ENCODE results near the gene TARS1. TPM values are rescaled to one million over a fixed set of nuclear protein-coding genes. Genes with fewer than 3 reads are reported as not detected.

The TARS1 gene
- total RNA-seq, 2 experiments from 2014 or later: 208 to 210 TPM

- DNase-seq: no peak
- Mint-ChIP-seq H3K9me3 (no peaks in the 10 kb centered on the region), H3K4me3 (no peak overlapping the region), H3K27ac (no peak overlapping the region), H3K36me3 (ENCODE audit: low read depth) (no peaks in the 10 kb centered on the region), H3K27me3 (peaks cover 3% of the 10 kb centered on the region), H3K4me1 (ENCODE audit: low read depth) (no peaks in the 10 kb centered on the region)
- TF ChIP-seq, protein P1, sequence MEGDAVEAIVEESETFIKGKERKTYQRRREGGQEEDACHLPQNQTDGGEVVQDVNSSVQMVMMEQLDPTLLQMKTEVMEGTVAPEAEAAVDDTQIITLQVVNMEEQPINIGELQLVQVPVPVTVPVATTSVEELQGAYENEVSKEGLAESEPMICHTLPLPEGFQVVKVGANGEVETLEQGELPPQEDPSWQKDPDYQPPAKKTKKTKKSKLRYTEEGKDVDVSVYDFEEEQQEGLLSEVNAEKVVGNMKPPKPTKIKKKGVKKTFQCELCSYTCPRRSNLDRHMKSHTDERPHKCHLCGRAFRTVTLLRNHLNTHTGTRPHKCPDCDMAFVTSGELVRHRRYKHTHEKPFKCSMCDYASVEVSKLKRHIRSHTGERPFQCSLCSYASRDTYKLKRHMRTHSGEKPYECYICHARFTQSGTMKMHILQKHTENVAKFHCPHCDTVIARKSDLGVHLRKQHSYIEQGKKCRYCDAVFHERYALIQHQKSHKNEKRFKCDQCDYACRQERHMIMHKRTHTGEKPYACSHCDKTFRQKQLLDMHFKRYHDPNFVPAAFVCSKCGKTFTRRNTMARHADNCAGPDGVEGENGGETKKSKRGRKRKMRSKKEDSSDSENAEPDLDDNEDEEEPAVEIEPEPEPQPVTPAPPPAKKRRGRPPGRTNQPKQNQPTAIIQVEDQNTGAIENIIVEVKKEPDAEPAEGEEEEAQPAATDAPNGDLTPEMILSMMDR (IDR thresholded peaks at IDR 0.05): no peak
- ATAC-seq: no peak
- CTCF ChIA-PET: no interaction called here
- intact Hi-C loops (cut with micrococcal nuclease): no loop called here
- POLR2A ChIA-PET: no interaction called here
Observed at GRCh38 chr5:33408816-33409215, 31.9 kb upstream of the TARS1 start.

GRCh38 chr5:33409435-33410170 is 31.2 kb upstream of the TARS1 start:
- Mint-ChIP-seq H3K36me3 (ENCODE audit: low read depth) (no peaks in the 10 kb centered on the region), H3K27me3 (peaks cover 3% of the 10 kb centered on the region), H3K9me3 (no peaks in the 10 kb centered on the region), H3K4me1 (ENCODE audit: low read depth) (no peaks in the 10 kb centered on the region), H3K27ac (no peak overlapping the region), H3K4me3 (no peak overlapping the region)
- TF ChIP-seq, protein P1 (IDR thresholded peaks at IDR 0.05): no peak
- ATAC-seq (no peak), DNase-seq (no peak)
- POLR2A ChIA-PET: no interaction called here
- intact Hi-C loops (cut with micrococcal nuclease): no loop called here
- CTCF ChIA-PET: no interaction called here

DNA sequence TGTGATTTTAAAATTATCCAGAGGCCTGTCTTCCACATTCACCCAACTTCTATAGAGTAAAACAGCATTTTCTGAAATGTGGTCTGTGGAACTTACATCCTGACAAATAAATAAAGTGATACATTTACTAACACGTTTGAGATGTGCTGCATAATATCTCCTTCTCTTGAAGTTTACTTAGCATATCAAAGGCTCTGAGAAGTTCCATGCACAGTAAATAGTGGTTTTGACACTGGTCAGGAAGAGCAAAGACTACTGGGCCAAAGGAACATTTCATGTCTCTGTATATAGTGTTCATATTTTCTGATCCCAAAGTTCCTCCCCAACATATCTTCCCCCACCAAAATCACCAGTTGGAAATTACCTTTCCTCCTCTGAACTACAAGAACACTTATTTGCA is 30.5 kb upstream of the TARS1 start:
- Mint-ChIP-seq H3K9me3 (no peaks in the 10 kb centered on the region), H3K4me1 (ENCODE audit: low read depth) (no peaks in the 10 kb centered on the region), H3K27me3 (peaks cover 3% of the 10 kb centered on the region), H3K4me3 (no peak overlapping the region), H3K36me3 (ENCODE audit: low read depth) (no peaks in the 10 kb centered on the region), H3K27ac (no peak overlapping the region)
- TF ChIP-seq, protein P1 (IDR thresholded peaks at IDR 0.05): no peak
- intact Hi-C loops (cut with micrococcal nuclease): no loop called here
- POLR2A ChIA-PET: no interaction called here
- DNase-seq (no peak), ATAC-seq (no peak)
- CTCF ChIA-PET: no interaction called here

DNA sequence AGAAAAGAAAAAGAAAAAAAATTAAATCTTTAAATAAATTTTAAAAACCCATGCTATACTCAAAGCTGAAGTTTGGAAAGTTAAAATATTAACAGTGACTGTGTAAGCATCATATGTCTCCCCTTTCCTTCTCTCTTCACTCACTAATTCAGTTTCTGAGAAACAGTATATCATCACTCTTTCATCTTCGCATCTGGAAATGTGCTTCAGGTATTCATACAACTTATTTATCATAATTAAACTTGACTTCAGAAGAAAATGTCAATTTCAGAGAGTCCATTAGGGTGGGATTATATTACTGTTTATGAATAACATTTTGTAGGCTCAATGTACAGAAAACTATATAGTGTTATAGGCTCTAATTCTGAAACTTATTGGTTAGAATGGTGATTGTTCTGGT is 29.3 kb upstream of the TARS1 start:
- ChIA-PET CTCF (no interaction called here), POLR2A (no interaction called here)
- ATAC-seq: no peak
- Mint-ChIP-seq H3K27me3 (peaks cover 3% of the 10 kb centered on the region), H3K4me3 (no peak overlapping the region), H3K36me3 (ENCODE audit: low read depth) (no peaks in the 10 kb centered on the region), H3K4me1 (ENCODE audit: low read depth) (no peaks in the 10 kb centered on the region), H3K27ac (no peak overlapping the region), H3K9me3 (no peaks in the 10 kb centered on the region)
- intact Hi-C loops (cut with micrococcal nuclease): no loop called here
- TF ChIP-seq, protein P1 (IDR thresholded peaks at IDR 0.05): no peak
- no peak for DNase-seq

DNA sequence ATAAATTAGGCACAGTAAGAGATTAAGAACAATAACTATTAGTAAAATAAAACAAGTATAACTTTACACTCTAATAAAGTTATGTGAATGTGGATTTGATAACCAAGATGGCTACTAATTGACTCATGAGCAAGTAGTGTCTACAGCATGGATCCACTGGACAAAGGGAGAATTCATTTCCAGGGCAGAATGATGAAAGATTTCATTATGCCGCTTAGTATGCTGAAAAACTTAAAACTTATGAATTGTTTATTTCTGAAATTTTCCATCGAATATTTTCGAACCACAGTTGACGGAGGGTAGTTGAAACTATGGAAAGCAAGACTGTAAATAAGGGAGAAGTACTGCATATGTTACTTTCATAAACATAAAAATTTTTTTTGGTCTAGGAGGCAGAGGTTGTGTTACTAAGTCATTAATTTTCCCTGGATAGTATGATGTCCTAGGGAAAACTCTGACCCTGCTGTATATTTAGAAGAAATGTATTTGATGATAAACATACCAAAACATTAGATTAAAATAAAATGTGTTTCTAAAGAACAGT is 24.9 kb upstream of the TARS1 start:
- ChIA-PET POLR2A (no interaction called here), CTCF (no interaction called here)
- intact Hi-C loops (cut with micrococcal nuclease): no loop called here
- Mint-ChIP-seq H3K27ac (no peak overlapping the region), H3K9me3 (no peaks in the 10 kb centered on the region), H3K4me3 (no peak overlapping the region), H3K36me3 (ENCODE audit: low read depth) (no peaks in the 10 kb centered on the region), H3K4me1 (ENCODE audit: low read depth) (no peaks in the 10 kb centered on the region), H3K27me3 (peaks cover 5% of the 10 kb centered on the region)
- TF ChIP-seq, protein P1 (IDR thresholded peaks at IDR 0.05): no peak
- DNase-seq (no peak), ATAC-seq (no peak)

Data from activated CD8-positive, alpha-beta T cell treated with anti-CD3 and anti-CD28 coated beads for 36 hours (primary cell).